K562 (cell line): ENCODE data around the gene MTARC2. TPM values are rescaled to one million over a fixed set of nuclear protein-coding genes. Genes with fewer than 3 reads are reported as not detected.
A peak's percentile ranks its signal among the peaks of the same experiment; 100 is the strongest.

ENCODE experiments used
- ATAC-seq: fragments of 200-7000 bp; cut with Tn5 transposase; 3 replicates; pipeline ENCODE4 v1.9.1; 2020; ENCODE audit warnings: moderate library complexity
- BruUV-seq: library from RNA; stranded (reverse); fragments of 400-500 nt; replicated peaks from 2 replicates; lab custom pipeline; 2021; lab: Mats Ljungman, UMichigan
- CTCF ChIA-PET: fragments of 300-600 bp; formaldehyde crosslinking; extraction: SDS; loops from one replicate; lab custom pipeline; 2021; ENCODE audit warnings: low intra/inter-chr PET ratio; lab: Yijun Ruan, JAX
- POLR2A ChIA-PET: fragments of 300-600, 350-650 bp; sonication (Branson Sonifier 250); formaldehyde crosslinking; extraction: SDS; loops from one replicate; lab custom pipeline; 2021; ENCODE audit warnings: antibody characterized with exemption, inconsistent platforms; lab: Yijun Ruan, JAX
- DNase-seq, 4 experiments: peaks; one replicate each; pipeline versions ENCODE4 v3.0.0 to v3.0.0-alpha.2; 2011 to 2018; ENCODE audit warnings: low spot score in 3 of 4, mixed read lengths in 3 of 4; ENCODE audit errors: extremely low read depth in 1 of 4
- FAIRE-seq: peaks from 2 replicates; lab custom pipeline; 2011; peaks lifted over from hg19 to GRCh38; lab: Jason Lieb, UNC
- H2AFZ ChIP-seq: 2 replicates; pipeline ENCODE4 v1.6.0; 2011; ENCODE audit warnings: low read depth, low read length, control low read depth, inconsistent platforms
- H3K27ac ChIP-seq: fragments of 200-600 bp; 3 replicates; pipeline ENCODE4 v1.8.0; 2011; ENCODE audit warnings: low read depth, mild to moderate bottlenecking, control low read depth, inconsistent platforms, low read length, moderate library complexity, mixed read lengths; ENCODE audit errors: extremely low read depth
- H3K27me3 ChIP-seq, 2 experiments: fragments of 300-600 bp in 1 of 2; 2 replicates in 1 of 2; 3 replicates in 1 of 2; pipeline versions ENCODE4 v1.6.0 to v1.8.0; 2011; ENCODE audit warnings: inconsistent platforms in 2 of 2, low read length in 2 of 2, mild to moderate bottlenecking in 1 of 2, mixed read lengths in 1 of 2, moderate library complexity in 1 of 2; ENCODE audit not compliant: control insufficient read depth in 2 of 2, insufficient read depth in 2 of 2
- H3K36me3 ChIP-seq: fragments of 300-600 bp; 3 replicates; pipeline ENCODE4 v1.8.0; 2011; ENCODE audit warnings: mild to moderate bottlenecking, low read length, inconsistent platforms; ENCODE audit not compliant: control insufficient read depth, insufficient read depth
- H3K4me1 ChIP-seq, 2 experiments: fragments of 200-600 bp in 1 of 2; replicated peaks in 1 of 2; 2 replicates in 1 of 2; 3 replicates in 1 of 2; pipeline versions ENCODE4 v1.5.1 to v1.8.0; 2011; ENCODE audit warnings: inconsistent platforms in 2 of 2, low read length in 2 of 2, mild to moderate bottlenecking in 1 of 2, mixed read lengths in 1 of 2, moderate library complexity in 1 of 2; ENCODE audit not compliant: control insufficient read depth in 2 of 2, insufficient read depth in 2 of 2
- H3K4me2 ChIP-seq: 2 replicates; pipeline ENCODE4 v1.6.1; 2011; ENCODE audit warnings: low read length, control low read depth, inconsistent platforms, mixed read lengths; ENCODE audit not compliant: insufficient read depth
- H3K4me3 ChIP-seq: fragments of 200-600 bp; sonication (generic), shearing (Covaris generic); 2 replicates; pipeline ENCODE4 v1.5.1; 2016; ENCODE audit warnings: control low read depth, inconsistent platforms
- H3K79me2 ChIP-seq: fragments of 200-600 bp; 3 replicates; pipeline ENCODE4 v1.8.0; 2011; ENCODE audit warnings: low read length, inconsistent platforms; ENCODE audit not compliant: control insufficient read depth, insufficient read depth
- H3K9ac ChIP-seq, 2 experiments: 2 replicates each; pipeline versions ENCODE4 v1.6.0 to v1.6.1; 2011; ENCODE audit warnings: low read depth in 2 of 2, low read length in 2 of 2, control low read depth in 1 of 2, inconsistent platforms in 1 of 2, mild to moderate bottlenecking in 1 of 2, mixed read lengths in 1 of 2; ENCODE audit not compliant: insufficient read depth in 1 of 2
- H3K9me1 ChIP-seq: one replicate; pipeline ENCODE4 v1.6.0; 2011; ENCODE audit warnings: inconsistent platforms, mild to moderate bottlenecking, low read length, moderate library complexity; ENCODE audit not compliant: control insufficient read depth, insufficient read depth
- H3K9me3 ChIP-seq: replicated peaks from 2 replicates; pipeline ENCODE4 v1.5.1; 2011; ENCODE audit warnings: low read depth, low read length, inconsistent platforms; ENCODE audit not compliant: control insufficient read depth, insufficient read depth
- H4K20me1 ChIP-seq: replicated peaks from 2 replicates; pipeline ENCODE4 v1.6.1; 2011; ENCODE audit warnings: low read length, inconsistent platforms, mixed read lengths; ENCODE audit not compliant: control insufficient read depth, insufficient read depth
- CTCF ChIP-seq, 3 experiments: IDR thresholded peaks in 2 of 3; conservative IDR thresholded peaks in 1 of 3; 2 replicates each; pipeline ENCODE4 v1.5.1; 2011 to 2012; ENCODE audit warnings: low read length in 3 of 3, mild to moderate bottlenecking in 3 of 3, control low read depth in 2 of 3, improper control_type of control experiment in 1 of 3, inconsistent platforms in 1 of 3, low read depth in 1 of 3, mixed read lengths in 1 of 3, moderate library complexity in 1 of 3; ENCODE audit not compliant: insufficient read depth in 2 of 3
- ELF1 ChIP-seq: fragments of 200-800 bp; sonication (Bioruptor generic); IDR thresholded peaks from 2 replicates; pipeline ENCODE4 v1.6.1; 2016; ENCODE audit warnings: missing genetic modification characterization, missing compliant biosample characterization
- KLF16 ChIP-seq: IDR thresholded peaks from 2 replicates; pipeline ENCODE4 v1.6.1; 2016; ENCODE audit warnings: antibody characterized with exemption
- RAD21 ChIP-seq, 2 experiments: fragments of 250-450 bp in 1 of 2; fragments of 450-650 bp in 1 of 2; sonication (Bioruptor Pico) in 1 of 2; formaldehyde crosslinking in 1 of 2; IDR thresholded peaks in 1 of 2; conservative IDR thresholded peaks in 1 of 2; 2 replicates each; pipeline versions ENCODE4 v1.4.0 to v1.8.0; 2020 to 2022; ENCODE audit warnings: mild to moderate bottlenecking in 2 of 2, moderate library complexity in 1 of 2
- SMC3 ChIP-seq: conservative IDR thresholded peaks from 2 replicates; pipeline ENCODE4 v1.6.1; 2011; ENCODE audit warnings: low read depth, low read length, improper control_type of control experiment; ENCODE audit not compliant: insufficient read depth
- ZBTB5 ChIP-seq: fragments of 450-650 bp; IDR thresholded peaks from 2 replicates; pipeline ENCODE4 v1.6.1; 2017; ENCODE audit warnings: antibody characterized with exemption
- WGBS: fragments of 100-300 bp; shearing (Covaris generic); methylation state at CpG from one replicate; pipeline ENCODE4 v1.1.6; 2016; ENCODE audit warnings: low coverage, mixed read lengths; ENCODE audit not compliant: insufficient coverage; ENCODE audit errors: missing lambda C conversion rate; 5-methylcytosine and 5-hydroxymethylcytosine counted together
- in situ Hi-C: fragments of 300-500 bp; cut with MboI; formaldehyde crosslinking; loops from 4 replicates; pipeline ENCODE4 v1.15.0; 2018; ENCODE audit warnings: inconsistent platforms, mixed read lengths
- intact Hi-C: fragments of 100-400 bp; cut with micrococcal nuclease; formaldehyde crosslinking; loops from 2 replicates; pipeline ENCODE4 v1.14.2; 2022
- polyA plus RNA-seq, 8 experiments: library from polyadenylated mRNA; depleted of rRNA in 4 of 8; stranded (reverse) in 5 of 8; unstranded in 3 of 8; fragments of >200 nt; fragmentation: Nextera tagmentation in 2 of 8; fragmentation: Illumina TruSeq in 1 of 8; extraction: Ambion mirVana in 2 of 8; extraction: Trizol in 1 of 8; gene quantifications; 2 replicates each; pipeline versions ENCODE4 v1.2.1 to v1.2.3, GENCODE V29; 2011 to 2014; ENCODE audit warnings: inconsistent platforms in 1 of 8, missing spikeins in 1 of 8
- total RNA-seq, 7 experiments: library from RNA; depleted of rRNA in 6 of 7; stranded (reverse); fragments of >200 nt in 6 of 7; fragmentation: Illumina TruSeq in 2 of 7; extraction: Trizol in 2 of 7; gene quantifications; 2 replicates each; pipeline versions ENCODE4 v1.2.1 to v1.2.3, GENCODE V29; 2011 to 2021; ENCODE audit warnings: low replicate concordance in 1 of 7

MTARC2 gene
- total and polyA plus RNA-seq, 9 of the 15 experiments (the other 6 are each of a cell fraction or from before 2014, with no cell fraction given) = 0.03 to 0.35 TPM; not detected in 7

- no peaks in the 10 kb centered on the region for H4K20me1 ChIP-seq
- H3K9me3 ChIP-seq = no peaks in the 10 kb centered on the region
- H3K27me3 ChIP-seq = peaks cover under 1 to 14% of the 10 kb centered on the region in 2 experiments; a peak in 3 of 5 replicates
- H3K79me2 ChIP-seq = no peaks in the 10 kb centered on the region
- no peaks in the 10 kb centered on the region for H3K36me3 ChIP-seq
- no peaks in the 10 kb centered on the region for H3K9me1 ChIP-seq
- DNase-seq (peak; percentile 50 to 65 (median 60)), ATAC-seq (peak; percentile 36; the same call in 1 of the 3 replicates), FAIRE-seq (peak; percentile 51)
- WGBS = 0% methylated on average over 8 of the region's 8 CpGs
- no TSS peak for BruUV-seq
- no peak overlapping the region for H3K27ac ChIP-seq
- no peak overlapping the region for H3K9ac ChIP-seq
- no peak overlapping the region for H3K4me2 ChIP-seq
- peak in 1 of 2 experiments; percentile 30; a peak in 2 of 4 replicates for TF ChIP-seq RAD21 (CRISPR knock-in tag; conservative IDR thresholded peaks at IDR 0.05 in 1 of 2, IDR thresholded peaks at IDR 0.05 in 1 of 2)
- no peak for TF ChIP-seq ELF1 (tag)
- TF ChIP-seq SMC3 = 0 out of 2 replicates have a peak, but pooled peaks have one; percentile 9
- TF ChIP-seq CTCF (IDR thresholded peaks at IDR 0.05 in 2 of 3, conservative IDR thresholded peaks at IDR 0.05 in 1 of 3; ENCODE audit: insufficient read depth in 2 of 3, low read depth in 1 of 3, low read length in 3 of 3) = peak; percentile 66 to 81 (median 67)
- 0 out of 2 replicates have a peak, but pooled peaks have one; percentile 6 for TF ChIP-seq KLF16
- TF ChIP-seq ZBTB5 = no peak
- H2AFZ ChIP-seq = no peak overlapping the region
- POLR2A ChIA-PET = interaction anchor here (0.7 to 1.0 kb wide), 2 partner anchors 28 to 478 kb away, joined by 3 read pairs; no protein-coding TSS in a partner anchor
- H3K4me1 ChIP-seq = no peaks in the 10 kb centered on the region; a peak in 1 of 5 replicates
- in situ Hi-C loops (loop anchor here (10.0 kb wide), 1 partner anchor 941 kb away; no protein-coding TSS in a partner anchor), intact Hi-C loops (loop anchor here (5.0 to 10.0 kb wide), 3 partner anchors 231 to 783 kb away; no protein-coding TSS in a partner anchor)
- CTCF ChIA-PET = interaction anchor here (0.7 to 2.3 kb wide), 5 partner anchors 339 to 937 kb away, joined by 3 to 10 read pairs (median 7); no protein-coding TSS in a partner anchor
- H3K4me3 ChIP-seq = no peak overlapping the region
Observed at GRCh38 chr1:220775240-220775853, 27.2 kb downstream of the MTARC2 start.
